IPS-18a (cell line): ENCODE results near the gene IL19.

Source experiments
- H3K27ac ChIP-seq: one replicate; pipeline ENCODE4 v1.5.1; 2013; ENCODE audit warnings: low read length
- H3K27me3 ChIP-seq: one replicate; pipeline ENCODE4 v1.6.1; 2013; ENCODE audit warnings: mild to moderate bottlenecking, low read length; ENCODE audit not compliant: control insufficient read depth, insufficient read depth
- H3K36me3 ChIP-seq: one replicate; pipeline ENCODE4 v1.6.1; 2013; ENCODE audit warnings: low read depth, low read length; ENCODE audit not compliant: control insufficient read depth
- H3K4me1 ChIP-seq: one replicate; pipeline ENCODE4 v1.6.1; 2013; ENCODE audit warnings: low read depth, low read length; ENCODE audit not compliant: control insufficient read depth
- H3K4me3 ChIP-seq: one replicate; pipeline ENCODE4 v1.5.1; 2013; ENCODE audit warnings: low read length
- H3K9ac ChIP-seq: one replicate; pipeline ENCODE4 v1.6.1; 2013; ENCODE audit warnings: mild to moderate bottlenecking, low read length, moderate library complexity
- H3K9me3 ChIP-seq: one replicate; pipeline ENCODE4 v1.6.1; 2013; ENCODE audit warnings: low read depth, low read length; ENCODE audit not compliant: control insufficient read depth

Gene IL19

DNA sequence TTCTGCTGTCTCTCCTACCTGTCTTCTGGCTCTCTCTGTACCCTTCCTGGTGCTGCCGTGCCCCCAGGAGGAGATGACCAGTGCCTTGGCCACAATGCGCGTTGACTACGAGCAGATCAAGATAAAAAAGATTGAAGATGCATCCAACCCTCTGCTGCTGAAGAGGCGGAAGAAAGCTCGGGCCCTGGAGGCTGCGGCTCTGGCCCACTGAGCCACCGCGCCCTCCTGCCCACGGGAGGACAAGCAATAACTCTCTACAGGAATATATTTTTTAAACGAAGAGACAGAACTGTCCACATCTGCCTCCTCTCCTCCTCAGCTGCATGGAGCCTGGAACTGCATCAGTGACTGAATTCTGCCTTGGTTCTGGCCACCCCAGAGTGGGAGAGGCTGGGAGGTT lies 38.1 kb upstream of the IL19 start:
- no peak overlapping the region for H3K9ac ChIP-seq
- peaks cover 22% of the 10 kb centered on the region for H3K36me3 ChIP-seq
- no peak overlapping the region for H3K4me3 ChIP-seq
- no peak overlapping the region for H3K27ac ChIP-seq
- no peaks in the 10 kb centered on the region for H3K9me3 ChIP-seq
- H3K27me3 ChIP-seq = no peaks in the 10 kb centered on the region
- H3K4me1 ChIP-seq = no peaks in the 10 kb centered on the region

DNA sequence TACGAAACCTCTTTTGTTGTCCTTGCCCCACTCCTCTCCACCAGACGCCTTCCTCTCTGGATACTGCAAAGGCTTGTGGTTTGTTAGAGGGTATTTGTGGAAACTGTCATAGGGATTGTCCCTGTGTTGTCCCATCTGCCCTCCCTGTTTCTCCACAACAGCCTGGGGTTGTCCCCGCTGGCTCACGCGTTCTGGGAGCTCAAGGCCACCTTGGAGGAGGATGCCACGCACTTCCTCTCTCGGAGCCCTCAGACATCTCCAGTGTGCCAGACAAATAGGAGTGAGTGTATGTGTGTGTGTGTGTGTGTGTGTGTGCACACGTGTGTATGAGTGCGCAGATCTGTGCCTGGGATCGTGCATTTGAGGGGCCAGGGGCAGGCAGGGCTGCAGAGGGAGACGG lies 37.6 kb upstream of the IL19 start:
- Histone ChIP-seq H3K4me3 (no peak overlapping the region), H3K9ac (no peak overlapping the region), H3K9me3 (no peaks in the 10 kb centered on the region), H3K4me1 (no peaks in the 10 kb centered on the region), H3K27me3 (no peaks in the 10 kb centered on the region), H3K36me3 (peaks cover 22% of the 10 kb centered on the region), H3K27ac (no peak overlapping the region)

- no peak overlapping the region for H3K4me3 ChIP-seq
- no peak overlapping the region for H3K9ac ChIP-seq
- no peak overlapping the region for H3K27ac ChIP-seq
- no peaks in the 10 kb centered on the region for H3K27me3 ChIP-seq
- H3K9me3 ChIP-seq = no peaks in the 10 kb centered on the region
- H3K36me3 ChIP-seq = peaks cover 20% of the 10 kb centered on the region
- H3K4me1 ChIP-seq = peaks cover 4% of the 10 kb centered on the region
These were observed 36.0 kb upstream of the IL19 start for GRCh38 chr1:206734499-206735142.

DNA sequence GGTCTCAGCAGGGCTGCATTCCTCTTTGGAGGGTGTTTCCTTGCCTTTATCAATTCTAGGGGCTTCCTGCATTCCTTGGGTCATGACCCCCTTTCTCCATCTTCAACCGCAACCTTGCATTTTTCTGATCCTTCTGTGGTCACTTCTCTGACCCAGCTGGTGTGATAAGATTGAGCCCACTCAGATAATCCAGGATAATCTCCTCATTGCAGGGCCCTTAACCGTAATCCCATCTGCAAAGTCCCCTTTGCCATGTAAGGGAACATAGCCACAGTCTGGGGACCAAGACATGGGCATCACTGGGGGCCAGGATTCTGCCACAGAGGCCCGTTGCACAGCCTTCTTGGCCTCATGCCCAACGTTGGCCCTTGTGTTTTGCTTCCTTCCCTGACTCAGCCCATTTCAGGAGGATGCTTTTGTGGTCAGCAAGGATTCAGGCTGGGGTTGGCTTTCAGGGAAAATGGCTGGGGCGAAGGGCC lies 35.0 kb upstream of the IL19 start:
- Histone ChIP-seq H3K4me1 (peaks cover 4% of the 10 kb centered on the region), H3K9me3 (no peaks in the 10 kb centered on the region), H3K9ac (no peak overlapping the region), H3K36me3 (peaks cover 12% of the 10 kb centered on the region), H3K27me3 (no peaks in the 10 kb centered on the region), H3K4me3 (no peak overlapping the region), H3K27ac (no peak overlapping the region)

DNA sequence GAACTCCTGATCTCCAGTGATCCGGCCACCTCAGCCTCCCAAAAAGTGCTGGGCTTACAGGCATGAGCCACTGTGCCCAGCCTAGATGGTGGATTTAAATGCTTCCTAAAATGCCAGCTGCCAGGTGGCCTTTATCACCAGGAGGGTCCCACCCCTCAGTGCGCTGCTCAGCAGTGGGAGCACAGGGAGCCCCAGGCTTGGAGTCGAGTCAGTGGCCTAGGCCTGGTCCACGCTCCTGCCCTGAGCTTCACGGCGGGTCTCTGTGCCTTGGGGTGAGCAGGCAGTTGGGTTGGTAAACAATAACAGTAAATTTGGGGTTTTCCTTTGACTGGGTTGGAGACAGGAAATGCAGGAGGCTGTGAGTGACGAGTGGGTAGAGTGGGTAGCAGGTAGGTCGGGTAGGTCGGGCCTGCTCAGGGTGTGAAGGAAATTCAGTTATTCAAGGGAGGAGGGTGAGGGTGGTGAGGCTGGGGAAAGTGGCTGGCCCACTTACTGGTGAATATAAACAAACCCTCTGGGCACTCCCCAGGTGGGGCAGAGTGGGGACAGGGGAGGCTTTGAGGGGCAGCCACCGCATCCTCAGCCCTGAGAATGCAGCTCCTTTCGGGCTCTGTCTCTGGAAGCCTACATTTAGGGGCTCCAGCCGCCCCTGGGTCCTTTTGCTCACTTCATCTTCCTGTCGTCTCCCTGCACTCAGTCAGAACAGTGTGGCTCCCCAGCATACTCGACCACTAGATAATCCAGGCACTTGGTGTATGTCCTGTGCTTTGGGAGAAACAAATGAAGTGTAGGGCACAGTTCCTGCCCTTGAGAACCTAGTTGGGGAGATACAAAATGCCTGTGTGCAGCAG lies 33.5 kb upstream of the IL19 start:
- Histone ChIP-seq H3K27ac (no peak overlapping the region), H3K27me3 (no peaks in the 10 kb centered on the region), H3K4me3 (no peak overlapping the region), H3K4me1 (peaks cover 4% of the 10 kb centered on the region), H3K9me3 (no peaks in the 10 kb centered on the region), H3K36me3 (peaks cover 4% of the 10 kb centered on the region), H3K9ac (no peak overlapping the region)

- H3K27ac ChIP-seq = no peak overlapping the region
- H3K4me1 ChIP-seq = peaks cover 4% of the 10 kb centered on the region
- H3K27me3 ChIP-seq = no peaks in the 10 kb centered on the region
- no peak overlapping the region for H3K4me3 ChIP-seq
- peaks cover 3% of the 10 kb centered on the region for H3K36me3 ChIP-seq
- H3K9ac ChIP-seq = no peak overlapping the region
- H3K9me3 ChIP-seq = no peaks in the 10 kb centered on the region
These were observed 32.8 kb upstream of the IL19 start for GRCh38 chr1:206737729-206738201.

DNA sequence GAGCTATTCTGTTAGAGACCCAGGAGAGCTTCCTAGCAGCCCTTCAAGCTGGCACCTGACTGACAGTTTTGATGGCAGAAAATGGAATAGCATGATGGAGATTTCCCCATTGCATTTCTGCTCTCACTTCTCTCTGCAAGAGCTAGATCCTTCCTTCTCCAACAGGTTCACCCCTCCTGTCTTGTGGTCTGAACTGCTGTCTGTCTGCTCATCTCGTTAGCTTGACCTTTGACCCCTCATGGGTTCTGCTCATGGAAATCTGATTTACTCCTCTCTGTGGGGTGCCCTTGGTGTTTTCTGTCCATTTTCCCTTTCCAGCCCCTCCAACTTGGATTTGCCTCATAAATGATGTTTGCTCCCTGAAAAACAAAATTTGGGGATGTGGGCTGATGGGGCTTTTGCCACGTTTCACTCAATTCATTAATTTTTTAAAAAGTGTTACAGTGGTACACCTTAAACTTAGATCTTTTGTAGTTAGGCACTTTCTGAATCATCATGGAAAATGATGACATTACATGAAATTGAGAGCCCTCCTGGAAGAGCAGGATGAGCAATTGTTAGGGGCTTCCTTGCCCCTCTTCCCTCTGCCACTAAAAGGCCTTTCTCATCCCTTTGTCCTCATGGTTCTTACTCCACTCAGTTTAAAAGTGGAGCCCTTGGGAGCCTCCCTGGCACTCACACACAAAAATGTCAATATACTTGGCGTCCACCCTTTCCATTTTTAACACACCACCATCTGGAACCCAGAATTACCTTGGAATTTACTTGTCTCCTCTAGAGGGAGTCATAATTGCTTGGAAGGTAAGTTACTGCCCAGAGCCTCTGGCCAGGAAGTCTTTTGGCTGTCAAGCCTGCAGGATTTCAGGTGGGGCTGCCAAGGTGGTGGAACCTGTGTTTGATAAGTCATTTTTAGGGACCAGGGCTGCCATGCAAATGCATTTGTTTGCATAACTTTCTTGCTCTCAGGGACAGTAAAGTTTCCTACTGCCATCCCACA lies 31.9 kb upstream of the IL19 start:
- H3K9ac ChIP-seq = no peak overlapping the region
- no peaks in the 10 kb centered on the region for H3K27me3 ChIP-seq
- no peak overlapping the region for H3K4me3 ChIP-seq
- H3K9me3 ChIP-seq = no peaks in the 10 kb centered on the region
- no peaks in the 10 kb centered on the region for H3K36me3 ChIP-seq
- no peak overlapping the region for H3K27ac ChIP-seq
- peaks cover 4% of the 10 kb centered on the region for H3K4me1 ChIP-seq

DNA sequence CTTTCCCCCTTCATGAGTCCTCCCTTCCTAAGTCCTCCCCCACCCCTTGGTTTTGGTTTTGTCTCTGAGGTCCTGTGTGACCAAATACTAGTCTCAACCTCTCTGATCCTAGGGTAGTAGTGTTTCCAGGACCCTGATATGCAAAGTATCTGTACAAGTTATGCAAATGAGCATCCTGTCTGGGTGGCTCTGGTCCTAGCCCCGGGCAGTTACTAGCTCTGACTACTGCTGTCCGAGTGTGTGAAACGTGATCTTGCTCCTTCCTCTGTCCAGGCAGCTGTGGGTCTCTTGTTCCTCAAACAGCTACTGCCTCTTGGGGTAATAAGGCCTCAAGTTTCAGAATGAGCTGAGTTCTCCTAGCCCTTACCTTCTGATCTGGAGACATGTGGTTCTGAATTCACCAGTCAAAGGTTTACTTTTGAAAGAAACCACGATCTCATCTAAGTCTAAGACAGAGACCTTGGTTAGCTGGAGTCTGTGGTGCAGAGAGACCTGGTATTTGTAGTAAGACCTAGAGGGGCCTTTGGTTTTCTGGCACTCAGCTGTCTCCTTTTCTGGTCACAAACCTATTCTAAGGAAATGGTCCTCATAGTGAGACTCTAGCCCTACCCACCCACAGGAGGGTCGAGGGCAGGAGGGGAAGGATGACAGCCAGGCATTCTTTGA lies 31.0 kb upstream of the IL19 start:
- peaks cover 4% of the 10 kb centered on the region for H3K4me1 ChIP-seq
- H3K9me3 ChIP-seq = no peaks in the 10 kb centered on the region
- no peak overlapping the region for H3K27ac ChIP-seq
- no peaks in the 10 kb centered on the region for H3K36me3 ChIP-seq
- H3K27me3 ChIP-seq = no peaks in the 10 kb centered on the region
- no peak overlapping the region for H3K9ac ChIP-seq
- no peak overlapping the region for H3K4me3 ChIP-seq

DNA sequence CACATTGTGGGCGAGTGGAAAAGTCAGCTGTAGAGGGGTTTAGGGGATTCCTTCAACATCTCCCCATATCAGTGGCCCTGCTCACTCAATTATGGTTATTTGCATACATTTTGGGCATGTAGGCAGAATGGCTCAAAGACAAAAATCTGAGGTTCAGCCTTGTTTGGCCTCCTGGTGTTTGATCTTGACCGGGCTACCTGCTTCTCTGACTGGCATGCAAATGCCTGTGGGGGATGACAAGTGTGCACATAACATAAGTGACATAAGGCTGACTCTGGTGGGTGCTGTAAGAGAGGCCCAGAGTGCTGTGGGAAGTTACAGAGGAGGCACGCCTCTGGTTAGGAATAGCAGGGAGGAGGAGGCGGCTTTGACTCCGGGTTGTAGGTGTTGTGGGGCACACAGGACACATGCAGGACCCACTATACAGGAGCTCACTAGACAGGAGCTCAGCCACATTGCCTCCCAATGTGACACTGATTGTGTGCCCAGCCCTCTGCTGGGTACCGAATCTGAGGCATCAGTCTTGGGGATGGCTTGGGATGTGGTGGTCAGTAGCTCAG lies 29.4 kb upstream of the IL19 start:
- Histone ChIP-seq H3K4me1 (peaks cover 4% of the 10 kb centered on the region), H3K4me3 (no peak overlapping the region), H3K9ac (no peak overlapping the region), H3K27me3 (no peaks in the 10 kb centered on the region), H3K27ac (no peak overlapping the region), H3K9me3 (no peaks in the 10 kb centered on the region), H3K36me3 (no peaks in the 10 kb centered on the region)

DNA sequence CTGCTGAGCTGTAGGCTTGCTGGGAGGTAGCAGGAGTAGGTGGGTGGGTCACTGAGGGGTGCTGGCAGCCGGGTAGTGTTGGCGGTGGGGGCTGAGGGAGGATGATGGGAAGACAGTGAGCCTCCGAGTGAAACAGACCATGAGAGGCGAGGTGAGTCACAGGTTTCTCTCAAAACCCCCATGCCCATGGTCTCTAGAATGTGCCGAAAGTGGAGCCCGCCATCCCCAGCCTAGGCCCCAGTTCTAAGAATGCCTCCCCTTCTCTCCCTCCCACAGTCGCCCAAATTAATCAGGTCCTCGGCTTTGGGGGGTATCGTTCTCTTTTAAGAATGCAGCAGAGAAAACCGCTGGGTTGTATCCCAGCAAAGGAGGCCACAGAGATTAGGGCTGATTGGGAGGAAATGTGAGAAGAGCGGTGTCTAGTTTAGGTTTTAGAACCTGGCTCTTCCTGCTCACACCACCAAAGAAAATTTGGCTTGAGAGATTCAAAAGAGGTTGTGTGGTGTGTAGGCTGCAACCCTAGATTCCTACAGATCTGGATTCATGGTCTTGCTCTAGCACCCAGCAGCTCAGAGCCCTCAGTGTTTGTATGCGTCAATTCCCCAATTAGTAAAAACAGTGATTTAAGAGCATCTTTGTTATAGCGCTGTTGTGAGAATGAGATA lies 27.7 kb upstream of the IL19 start:
- no peaks in the 10 kb centered on the region for H3K9me3 ChIP-seq
- H3K4me3 ChIP-seq = no peak overlapping the region
- H3K4me1 ChIP-seq = peaks cover 4% of the 10 kb centered on the region
- no peak overlapping the region for H3K27ac ChIP-seq
- no peaks in the 10 kb centered on the region for H3K27me3 ChIP-seq
- no peaks in the 10 kb centered on the region for H3K36me3 ChIP-seq
- H3K9ac ChIP-seq = no peak overlapping the region
